Measurements from ENCODE around the gene LRRC2.
"Not testable (repeated sequence)": the region's sequence is repeated elsewhere in the genome, so short reads cannot be mapped to it uniquely, and the experiment has no call there.

Gene LRRC2

GRCh38 chr3:46566040-46566641, at the start of gene LRRC2:
Gene LRRC2, minus strand, starts transcription at chr3:46566302. Its CDS starts 14,711 bp downstream, at chr3:46551591.
- in situ Hi-C loops (cut with MboI; ENCODE audit: low sequenced_read_pairs): no loop called here

- in situ Hi-C loops (cut with MboI; ENCODE audit: low sequenced_read_pairs): no loop called here
Measured at GRCh38 chr3:46615050-46615775, 49.1 kb upstream of the LRRC2 start.

- in situ Hi-C loops (cut with MboI; ENCODE audit: low sequenced_read_pairs): no loop called here
Measured at GRCh38 chr3:46614431-46614830, 48.3 kb upstream of the LRRC2 start.

- in situ Hi-C loops (cut with MboI; ENCODE audit: low sequenced_read_pairs): no loop called here
Measured at GRCh38 chr3:46613313-46614005, 47.4 kb upstream of the LRRC2 start.

GRCh38 chr3:46612324-46612723, 46.2 kb upstream of the LRRC2 start, which contains the start of gene FAM240A:
Gene FAM240A, plus strand, starts transcription at chr3:46612525. Its CDS starts 159 bp downstream, at chr3:46612684.
- in situ Hi-C loops (cut with MboI; ENCODE audit: low sequenced_read_pairs): no loop called here

GRCh38 chr3:46609944-46610722, 44.0 kb upstream of the LRRC2 start:
- in situ Hi-C loops (cut with MboI; ENCODE audit: low sequenced_read_pairs): no loop called here

GRCh38 chr3:46609212-46609721, 43.2 kb upstream of the LRRC2 start:
- in situ Hi-C loops (cut with MboI; ENCODE audit: low sequenced_read_pairs): no loop called here

- in situ Hi-C loops (cut with MboI; ENCODE audit: low sequenced_read_pairs): no loop called here
Measured at GRCh38 chr3:46607603-46608028, 41.5 kb upstream of the LRRC2 start.

- in situ Hi-C loops (cut with MboI; ENCODE audit: low sequenced_read_pairs): no loop called here
Measured at GRCh38 chr3:46604127-46604526, 38.0 kb upstream of the LRRC2 start.

GRCh38 chr3:46603446-46604046, 37.4 kb upstream of the LRRC2 start:
- in situ Hi-C loops (cut with MboI; ENCODE audit: low sequenced_read_pairs): no loop called here

- in situ Hi-C loops (cut with MboI; ENCODE audit: low sequenced_read_pairs): no loop called here
Measured at GRCh38 chr3:46599590-46599989, 33.5 kb upstream of the LRRC2 start.

GRCh38 chr3:46595819-46596314, 29.8 kb upstream of the LRRC2 start:
- in situ Hi-C loops (cut with MboI; ENCODE audit: low sequenced_read_pairs): no loop called here

GRCh38 chr3:46594723-46595122, 28.6 kb upstream of the LRRC2 start:
- in situ Hi-C loops (cut with MboI; ENCODE audit: low sequenced_read_pairs): no loop called here

GRCh38 chr3:46593979-46594378, 27.9 kb upstream of the LRRC2 start:
- in situ Hi-C loops (cut with MboI; ENCODE audit: low sequenced_read_pairs): no loop called here

GRCh38 chr3:46593274-46593862, 27.3 kb upstream of the LRRC2 start:
- in situ Hi-C loops (cut with MboI; ENCODE audit: low sequenced_read_pairs): no loop called here

GRCh38 chr3:46587268-46587667, 21.2 kb upstream of the LRRC2 start:
- in situ Hi-C loops (cut with MboI; ENCODE audit: low sequenced_read_pairs): not testable (repeated sequence)

GRCh38 chr3:46586738-46587246, 20.7 kb upstream of the LRRC2 start:
- in situ Hi-C loops (cut with MboI; ENCODE audit: low sequenced_read_pairs): no loop called here

GRCh38 chr3:46585799-46586693, 19.9 kb upstream of the LRRC2 start:
- in situ Hi-C loops (cut with MboI; ENCODE audit: low sequenced_read_pairs): no loop called here

All from hTERT RPE-1 (cell line).